ENCODE results near the gene DNAJC16.
"Not testable (repeated sequence)": the region's sequence is repeated elsewhere in the genome, so short reads cannot be mapped to it uniquely, and the experiment has no call there.

GRCh38 chr1:15482983-15483543, 43.6 kb upstream of the DNAJC16 start:
- TF ChIP-seq MAX (IDR thresholded peaks at IDR 0.05); CTCF (IDR thresholded peaks at IDR 0.05; ENCODE audit: low read depth, low read length, missing input control); GABPA (IDR thresholded peaks at IDR 0.05 in 1 of 2, conservative IDR thresholded peaks at IDR 0.05 in 1 of 2); RAD21 (IDR thresholded peaks at IDR 0.05); REST (IDR thresholded peaks at IDR 0.05); YY1 (IDR thresholded peaks at IDR 0.05); FOXA1 (IDR thresholded peaks at IDR 0.05); HNF4G (IDR thresholded peaks at IDR 0.05); ATF3 (IDR thresholded peaks at IDR 0.05): not testable (repeated sequence)
